K562 (cell line): Measurements from ENCODE around the gene MTMR6.

Source experiments
- CHD4 ChIP-seq: fragments of 200-600 bp; sonication (generic); IDR thresholded peaks from 3 replicates; pipeline ENCODE4 v1.6.1; 2012; ENCODE audit warnings: low read depth, mild to moderate bottlenecking, mixed read lengths, low read length, inconsistent platforms; ENCODE audit not compliant: insufficient read depth, insufficient replicate concordance, poor library complexity, severe bottlenecking
- NFIC ChIP-seq: fragments of 450-650 bp; IDR thresholded peaks from 2 replicates; pipeline ENCODE4 v1.6.1; 2017; ENCODE audit warnings: mild to moderate bottlenecking, inconsistent platforms
- POLR2A ChIP-seq: fragments of 450-650 bp; conservative IDR thresholded peaks from 2 replicates; pipeline ENCODE4 v1.6.1; 2016
- POU5F1 ChIP-seq: fragments of 150-350 bp; IDR thresholded peaks from 2 replicates; pipeline ENCODE4 v1.6.1; 2014; ENCODE audit warnings: borderline replicate concordance, low read length, low read depth, mild to moderate bottlenecking; ENCODE audit not compliant: partially characterized antibody
- ZBTB8A ChIP-seq: fragments of 450-650 bp; IDR thresholded peaks from 2 replicates; pipeline ENCODE4 v1.6.1; 2018; ENCODE audit warnings: mild to moderate bottlenecking, moderate library complexity; ENCODE audit not compliant: partially characterized antibody
- ZNF778 ChIP-seq: fragments of 450-650 bp; formaldehyde crosslinking; IDR thresholded peaks from 2 replicates; pipeline ENCODE4 v1.4.0; 2020; ENCODE audit warnings: mild to moderate bottlenecking, moderate library complexity

DNA sequence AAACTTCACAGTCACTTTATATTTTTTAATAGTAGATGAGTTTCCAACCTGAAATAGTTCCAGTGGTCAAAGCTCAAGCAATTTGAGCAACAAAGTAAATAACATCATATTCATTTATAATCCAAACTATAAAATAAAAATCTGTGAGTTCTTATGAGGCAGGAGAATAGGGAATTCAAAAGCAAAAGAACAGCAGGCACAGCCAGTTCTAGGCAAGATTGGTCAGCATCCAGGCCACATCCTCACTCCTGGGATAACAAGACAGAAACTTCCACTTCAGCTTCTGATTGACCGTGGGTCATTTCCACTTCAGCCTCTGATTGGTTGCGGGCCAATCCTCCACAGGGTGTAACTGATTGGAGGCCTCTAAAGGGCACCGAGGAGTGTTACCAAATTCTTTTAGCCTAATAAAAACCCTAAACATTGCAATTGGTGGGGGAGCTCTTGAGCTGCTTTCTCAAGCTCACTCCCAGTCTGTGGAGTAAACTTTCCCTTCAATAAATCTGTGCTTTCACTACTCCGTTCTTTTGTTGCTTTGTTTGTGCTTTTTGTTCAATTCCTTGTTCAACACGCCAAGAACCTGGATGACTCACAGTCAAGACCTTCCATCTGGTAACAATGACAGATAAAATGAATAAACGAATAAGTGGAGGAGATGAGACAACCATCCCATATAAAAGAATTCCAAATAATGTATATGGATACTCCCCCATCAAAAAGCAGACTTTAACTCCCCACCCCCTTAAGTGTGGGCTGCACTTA lies 72.6 kb downstream of the MTMR6 start:
- TF ChIP-seq CHD4 (no peak), ZNF778 (CRISPR knock-in tag) (no peak), NFIC (no peak), POU5F1 (no peak), POLR2A (no peak), ZBTB8A (no peak)
